ENCODE measurements around the gene CEP89.

CEP89 gene

GRCh38 chr19:32977280-32977679 is 5.5 kb upstream of the CEP89 start:
- TF ChIP-seq EP300 (IDR thresholded peaks at IDR 0.05; ENCODE audit: borderline replicate concordance) (no peak), ZBTB7A (IDR thresholded peaks at IDR 0.05; ENCODE audit: low read depth) (no peak)

GRCh38 chr19:32976223-32976805 is 4.6 kb upstream of the CEP89 start:
- TF ChIP-seq RAD21 (IDR thresholded peaks at IDR 0.05; ENCODE audit: low read depth) (peak; percentile 92), YY1 (IDR thresholded peaks at IDR 0.05; ENCODE audit: low read depth) (no peak), CREB1 (IDR thresholded peaks at IDR 0.05; ENCODE audit: low read depth) (no peak), USF1 (IDR thresholded peaks at IDR 0.05) (no peak)

- TF ChIP-seq CEBPB (IDR thresholded peaks at IDR 0.05) (no peak), CREB1 (IDR thresholded peaks at IDR 0.05; ENCODE audit: low read depth) (no peak), REST (IDR thresholded peaks at IDR 0.05; ENCODE audit: low read depth) (no peak), YY1 (IDR thresholded peaks at IDR 0.05; ENCODE audit: low read depth) (no peak)
These were observed 654 bp downstream of the CEP89 start for GRCh38 chr19:32971012-32971595.

- TF ChIP-seq RAD21 (IDR thresholded peaks at IDR 0.05; ENCODE audit: low read depth) (no peak), EP300 (IDR thresholded peaks at IDR 0.05; ENCODE audit: borderline replicate concordance) (no peak), YY1 (IDR thresholded peaks at IDR 0.05; ENCODE audit: low read depth) (no peak), CREB1 (IDR thresholded peaks at IDR 0.05; ENCODE audit: low read depth) (no peak), NFIC (IDR thresholded peaks at IDR 0.05) (no peak), USF1 (IDR thresholded peaks at IDR 0.05) (no peak), EGR1 (IDR thresholded peaks at IDR 0.05) (no peak), TCF12 (IDR thresholded peaks at IDR 0.05; ENCODE audit: low read depth) (no peak), REST (IDR thresholded peaks at IDR 0.05; ENCODE audit: low read depth) (no peak), FOXM1 (IDR thresholded peaks at IDR 0.05; ENCODE audit: borderline replicate concordance, low read depth) (no peak), CEBPB (IDR thresholded peaks at IDR 0.05) (no peak), TAF1 (IDR thresholded peaks at IDR 0.05; ENCODE audit: low read depth) (no peak), TEAD4 (IDR thresholded peaks at IDR 0.05) (no peak), ZBTB7A (IDR thresholded peaks at IDR 0.05; ENCODE audit: low read depth) (no peak), MAX (IDR thresholded peaks at IDR 0.05) (no peak)
These were observed 2.2 kb downstream of the CEP89 start for GRCh38 chr19:32969549-32969948.

GRCh38 chr19:32966750-32967149 is 5.0 kb downstream of the CEP89 start:
- TF ChIP-seq NFIC (IDR thresholded peaks at IDR 0.05) (no peak), CEBPB (IDR thresholded peaks at IDR 0.05) (no peak), FOXM1 (IDR thresholded peaks at IDR 0.05; ENCODE audit: borderline replicate concordance, low read depth) (no peak), REST (IDR thresholded peaks at IDR 0.05; ENCODE audit: low read depth) (no peak), TAF1 (IDR thresholded peaks at IDR 0.05; ENCODE audit: low read depth) (no peak), TCF12 (IDR thresholded peaks at IDR 0.05; ENCODE audit: low read depth) (no peak), CREB1 (IDR thresholded peaks at IDR 0.05; ENCODE audit: low read depth) (no peak), USF1 (IDR thresholded peaks at IDR 0.05) (no peak), RAD21 (IDR thresholded peaks at IDR 0.05; ENCODE audit: low read depth) (no peak), MAX (IDR thresholded peaks at IDR 0.05) (no peak), EGR1 (IDR thresholded peaks at IDR 0.05) (no peak), EP300 (IDR thresholded peaks at IDR 0.05; ENCODE audit: borderline replicate concordance) (no peak), TEAD4 (IDR thresholded peaks at IDR 0.05) (no peak)
